GM18867 (cell line): ENCODE results near the gene TAF6.

Source experiments
- ATAC-seq: cut with Tn5 transposase; IDR thresholded peaks from one replicate; pipeline ENCODE4 v1.9.1; 2021; ENCODE audit warnings: mild to moderate bottlenecking, moderate library complexity; ENCODE audit not compliant: unreplicated experiment

Gene TAF6

DNA sequence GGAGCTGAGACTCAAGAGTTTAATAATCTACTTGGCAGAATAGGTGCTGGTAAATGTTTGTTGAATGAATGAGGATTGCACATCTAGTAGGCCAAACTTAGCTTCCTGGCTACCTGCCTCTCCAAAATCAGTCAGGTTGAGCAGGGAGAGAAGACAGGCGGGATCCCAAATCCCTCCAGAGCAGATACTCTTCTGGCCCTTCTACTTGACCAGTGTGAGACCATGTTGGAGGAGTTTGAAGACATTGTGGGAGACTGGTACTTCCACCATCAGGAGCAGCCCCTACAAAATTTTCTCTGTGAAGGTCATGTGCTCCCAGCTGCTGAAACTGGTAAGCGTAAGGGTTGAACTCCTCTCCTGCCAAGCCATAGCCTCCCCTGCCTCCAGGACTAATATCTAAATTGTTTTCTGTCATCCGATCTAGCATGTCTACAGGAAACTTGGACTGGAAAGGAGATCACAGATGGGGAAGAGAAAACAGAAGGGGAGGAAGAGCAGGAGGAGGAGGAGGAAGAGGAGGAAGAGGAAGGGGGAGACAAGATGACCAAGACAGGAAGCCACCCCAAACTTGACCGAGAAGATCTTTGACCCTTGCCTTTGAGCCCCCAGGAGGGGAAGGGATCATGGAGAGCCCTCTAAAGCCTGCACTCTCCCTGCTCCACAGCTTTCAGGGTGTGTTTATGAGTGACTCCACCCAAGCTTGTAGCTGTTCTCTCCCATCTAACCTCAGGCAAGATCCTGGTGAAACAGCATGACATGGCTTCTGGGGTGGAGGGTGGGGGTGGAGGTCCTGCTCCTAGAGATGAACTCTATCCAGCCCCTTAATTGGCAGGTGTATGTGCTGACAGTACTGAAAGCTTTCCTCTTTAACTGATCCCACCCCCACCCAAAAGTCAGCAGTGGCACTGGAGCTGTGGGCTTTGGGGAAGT lies 5.4 kb upstream of the TAF6 start:
- ATAC-seq = no peak

DNA sequence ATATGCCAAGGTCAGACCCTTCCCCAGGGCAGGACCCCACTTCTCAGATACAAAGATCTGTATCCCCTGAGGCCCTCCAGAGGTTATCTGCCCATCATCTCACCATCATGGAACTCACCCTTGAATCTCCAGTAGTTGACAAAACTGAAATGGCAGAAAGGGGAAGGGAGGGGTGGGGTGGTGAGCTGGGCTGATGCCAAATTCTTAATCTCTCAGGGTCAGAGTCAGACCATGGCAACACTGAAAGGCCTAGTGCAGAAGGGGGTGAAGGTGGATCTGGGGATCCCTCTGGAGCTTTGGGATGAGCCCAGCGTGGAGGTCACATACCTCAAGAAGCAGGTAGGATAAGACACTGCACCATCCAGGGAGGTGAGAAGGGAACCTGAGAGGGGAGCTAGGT lies 3.4 kb upstream of the TAF6 start:
- ATAC-seq = no peak

DNA sequence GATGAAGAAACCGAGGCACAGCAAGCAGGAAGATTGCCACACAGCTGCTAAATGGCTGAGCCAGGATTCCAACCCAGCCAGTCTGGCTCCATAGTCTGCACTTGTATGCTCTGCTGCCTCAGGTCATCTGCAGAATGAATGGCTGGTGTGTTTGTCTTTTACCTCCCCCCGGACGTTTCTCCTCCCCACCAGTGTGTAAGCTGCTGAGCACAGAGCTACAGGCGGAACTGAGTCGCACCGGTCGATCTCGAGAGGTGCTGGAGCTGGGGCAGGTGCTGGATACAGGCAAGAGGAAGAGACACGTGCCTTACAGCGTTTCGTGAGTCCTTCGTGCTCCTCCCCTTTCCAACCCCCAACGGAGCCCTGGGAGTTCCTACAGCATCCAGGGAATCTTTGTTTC lies 2.9 kb upstream of the TAF6 start:
- ATAC-seq = no peak

DNA sequence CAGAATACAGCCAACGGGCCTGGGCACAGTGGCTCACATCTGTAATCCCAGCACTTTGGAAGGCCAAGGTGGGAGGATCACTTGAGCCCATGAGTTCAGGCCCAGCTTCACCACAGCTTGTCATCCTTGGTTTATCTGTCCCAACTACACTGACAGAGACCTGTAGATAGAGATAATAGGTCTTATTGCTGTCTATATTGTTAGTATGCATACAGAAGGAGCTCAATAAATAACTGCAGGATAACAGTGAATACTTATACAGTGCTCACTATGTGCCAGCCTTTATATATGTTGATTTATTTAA lies 1.5 kb upstream of the TAF6 start:
- ATAC-seq = no peak

DNA sequence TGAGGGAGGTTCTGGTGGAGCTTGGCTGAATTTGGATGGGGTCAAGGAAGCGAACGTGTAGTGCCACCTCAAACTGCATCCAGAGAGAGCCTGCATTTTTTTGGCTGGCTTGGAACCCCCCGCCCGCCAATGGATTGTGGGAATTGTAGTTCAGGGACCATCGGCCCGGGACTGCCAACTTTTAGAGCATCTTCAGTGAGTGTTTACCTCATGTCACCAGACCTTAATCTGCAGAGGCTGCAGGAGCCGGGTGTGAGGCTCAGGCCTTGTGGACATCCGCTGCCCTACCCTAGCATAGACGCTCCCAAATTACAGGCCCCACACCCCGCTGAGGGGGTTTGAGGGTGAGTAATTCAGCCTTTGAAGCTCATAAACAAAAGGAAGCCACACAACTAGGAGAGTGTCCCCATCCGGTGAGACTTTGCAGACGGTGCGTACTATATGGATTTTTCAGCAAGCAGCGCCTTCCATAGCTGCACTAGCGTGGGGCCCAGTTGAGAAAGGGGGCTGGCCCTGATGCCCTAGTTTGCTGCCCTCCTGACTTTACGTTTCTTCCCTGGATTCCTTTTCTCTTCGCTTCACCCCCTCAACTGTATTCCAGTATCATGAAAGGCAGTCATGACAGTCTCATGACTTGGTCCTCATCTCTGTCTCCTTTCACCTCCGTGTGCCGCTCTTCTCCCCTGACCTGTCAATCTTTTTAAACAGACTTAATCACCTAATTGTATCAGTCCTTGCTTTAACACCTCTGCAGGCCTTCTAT lies 993 bp upstream of the TAF6 start:
- peak; percentile 33 for ATAC-seq

DNA sequence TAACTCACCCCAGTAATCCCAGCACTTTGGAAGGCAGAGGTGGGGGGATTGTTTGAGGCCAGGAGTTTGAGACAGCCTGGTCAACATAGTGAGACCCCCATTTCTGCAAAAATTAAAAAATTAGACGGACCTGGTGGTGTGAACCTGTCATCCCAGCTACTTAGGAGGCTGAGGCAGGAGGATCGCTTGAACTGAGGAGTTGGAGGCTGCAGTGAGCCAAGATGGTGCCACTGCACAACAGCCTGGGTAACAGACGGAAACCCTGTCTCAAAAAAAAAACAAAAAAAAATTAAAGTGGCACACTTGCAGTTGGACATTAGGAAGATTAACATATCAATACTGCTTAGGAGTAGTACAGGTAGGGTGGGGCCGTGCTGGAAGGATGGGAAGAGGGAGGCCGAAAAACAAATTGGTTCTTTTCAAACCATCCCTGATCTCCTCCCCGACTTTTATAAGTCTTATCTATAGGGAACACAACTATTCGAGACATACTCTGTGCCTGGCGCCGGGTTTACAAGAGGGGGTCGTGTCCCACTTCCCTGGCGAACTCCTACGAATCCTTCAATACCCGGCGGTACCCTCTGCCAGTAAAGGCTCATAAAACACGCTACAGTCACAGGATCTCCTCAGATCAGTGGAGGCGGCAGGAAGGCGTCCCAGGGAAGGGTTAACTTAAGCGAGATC lies 628 bp downstream of the TAF6 start:
- ATAC-seq = no peak

DNA sequence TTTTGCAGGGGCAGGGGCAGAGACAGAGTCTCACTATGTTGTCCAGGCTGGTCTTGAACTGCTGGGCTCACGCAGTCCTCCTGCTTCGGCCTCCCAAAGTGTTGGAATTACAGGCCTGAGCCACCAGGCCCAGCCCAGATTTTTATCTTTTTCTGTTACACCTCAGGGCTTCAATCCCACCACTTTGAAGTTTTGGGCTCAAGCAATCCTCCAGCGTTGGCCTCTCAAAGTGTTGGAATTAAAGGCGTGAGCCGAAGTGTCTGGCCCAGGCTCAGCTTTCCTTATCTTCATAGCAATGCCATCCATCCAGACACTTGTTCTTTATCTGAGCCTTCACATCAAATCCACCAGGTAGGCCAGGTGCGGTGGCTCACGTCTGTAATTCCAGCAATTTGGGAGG lies 4.1 kb downstream of the TAF6 start:
- ATAC-seq = no peak

DNA sequence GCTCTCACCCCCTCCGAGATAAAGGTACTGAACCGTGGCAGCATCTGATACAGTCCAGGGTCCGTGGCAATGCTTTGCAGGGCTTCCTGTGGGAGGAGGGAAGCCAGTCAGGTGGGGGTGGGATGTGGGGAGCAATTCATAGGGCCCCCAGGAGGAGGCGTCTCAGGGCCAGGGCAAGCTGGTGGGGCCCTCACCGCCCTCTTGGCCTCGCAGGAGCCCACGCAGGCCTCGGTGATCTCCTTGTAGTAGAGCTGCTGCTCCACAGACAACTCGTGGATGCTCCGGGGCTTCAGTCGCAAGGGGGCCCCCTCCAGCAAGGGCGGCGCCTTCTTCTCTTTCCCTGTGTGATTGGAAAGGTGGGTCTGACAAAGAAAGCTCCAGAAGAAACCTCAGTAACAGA lies 7.2 kb downstream of the TAF6 start:
- ATAC-seq = no peak

DNA sequence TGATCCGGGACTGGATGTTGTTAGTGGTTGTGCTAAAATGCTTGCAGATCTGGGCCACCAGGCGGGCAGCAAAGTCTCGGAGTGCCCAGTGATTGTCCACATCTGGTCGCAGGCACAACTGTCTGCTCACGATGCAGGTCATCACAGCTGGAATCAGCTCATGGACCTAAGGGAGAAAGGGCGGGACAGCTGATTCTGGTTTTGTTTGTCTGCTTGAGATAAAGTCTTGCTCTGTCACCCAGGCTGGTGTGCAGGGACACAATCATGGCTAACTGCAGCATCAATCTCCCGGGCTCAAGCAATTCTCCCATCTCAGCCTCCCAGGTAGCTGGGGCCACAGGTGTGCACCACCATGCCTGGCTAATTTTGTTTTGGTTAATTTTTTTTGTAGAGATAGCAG lies 8.0 kb downstream of the TAF6 start:
- ATAC-seq = no peak

DNA sequence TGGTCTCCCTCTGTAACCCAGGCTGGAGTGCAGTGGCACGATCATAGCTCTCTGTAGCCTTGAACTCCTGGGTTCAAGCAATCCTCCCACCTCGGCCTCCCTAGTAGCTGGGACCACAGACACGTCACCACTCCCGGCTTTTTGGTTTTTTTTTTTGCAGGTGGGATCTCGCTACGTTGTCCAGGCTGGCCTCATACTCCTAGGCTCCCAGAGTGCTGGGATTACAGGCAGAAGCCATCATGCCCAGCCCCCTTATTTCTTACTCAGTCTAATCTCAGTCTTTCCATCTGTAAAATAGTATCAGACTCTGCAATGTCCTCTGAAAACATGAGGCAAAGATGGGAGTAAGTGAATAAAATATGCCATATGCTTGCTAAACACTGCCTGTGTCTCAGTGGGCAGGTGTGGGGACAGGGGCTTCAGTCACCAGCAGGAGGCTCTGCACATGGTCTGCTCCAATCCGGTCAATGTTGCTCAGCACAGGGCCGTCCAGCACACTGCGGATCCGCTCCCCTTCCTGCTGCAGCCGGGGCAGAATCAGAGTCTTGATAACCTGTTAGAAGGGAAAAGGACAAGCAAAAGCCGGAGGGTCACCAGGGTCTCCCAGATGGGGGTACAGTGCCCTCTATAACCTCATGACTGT lies 9.5 kb downstream of the TAF6 start:
- no peak for ATAC-seq

DNA sequence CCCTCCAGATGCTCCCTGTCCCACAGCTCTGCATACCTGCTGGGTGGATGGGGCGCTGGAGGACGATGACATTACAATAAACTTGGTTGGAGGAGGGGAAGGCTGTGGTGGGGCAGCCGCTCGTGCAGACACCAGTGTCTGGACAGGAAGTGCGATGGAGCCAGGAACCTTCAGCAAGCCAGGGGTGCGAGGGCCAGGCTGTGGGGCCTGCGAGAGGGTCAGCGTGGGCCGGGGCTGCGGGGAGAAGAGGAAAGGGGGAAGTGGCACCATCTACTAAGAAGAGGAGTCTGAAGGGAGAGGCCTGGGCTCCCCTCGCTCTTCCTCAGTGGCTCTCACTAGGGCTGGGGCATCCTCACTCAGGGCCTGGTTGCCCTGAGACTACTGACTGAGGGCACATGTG lies 11.3 kb downstream of the TAF6 start:
- ATAC-seq = no peak

DNA sequence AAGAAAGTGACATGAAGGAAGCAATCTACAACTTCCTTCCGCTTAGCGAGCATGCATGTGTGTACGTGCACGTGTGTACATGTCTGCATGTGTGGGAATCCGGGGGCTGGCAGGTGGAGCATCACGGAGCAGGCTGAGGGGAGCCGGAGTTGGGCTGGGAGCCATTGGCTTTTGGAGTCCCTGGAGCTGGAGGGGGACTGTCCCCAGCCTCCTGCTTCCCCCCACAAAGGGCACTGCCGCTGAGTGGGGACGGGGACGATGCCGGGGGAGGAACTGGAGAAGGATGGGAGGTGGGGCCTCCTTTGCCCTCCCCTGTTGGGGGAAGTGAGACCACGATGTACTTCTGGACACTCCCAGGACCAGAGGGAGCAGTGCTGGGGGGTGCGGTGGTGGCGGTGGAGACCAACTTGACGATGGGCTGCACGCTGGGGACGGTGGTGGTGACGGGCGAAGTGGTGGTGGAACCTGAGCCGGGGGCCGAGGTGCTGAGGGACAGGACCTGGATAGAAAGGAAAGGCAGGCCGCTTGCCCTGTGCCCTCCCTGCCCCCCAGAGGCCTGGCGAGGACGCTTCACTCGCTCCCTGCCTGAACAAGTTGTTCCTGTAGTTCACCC lies 11.9 kb downstream of the TAF6 start:
- ATAC-seq = no peak

DNA sequence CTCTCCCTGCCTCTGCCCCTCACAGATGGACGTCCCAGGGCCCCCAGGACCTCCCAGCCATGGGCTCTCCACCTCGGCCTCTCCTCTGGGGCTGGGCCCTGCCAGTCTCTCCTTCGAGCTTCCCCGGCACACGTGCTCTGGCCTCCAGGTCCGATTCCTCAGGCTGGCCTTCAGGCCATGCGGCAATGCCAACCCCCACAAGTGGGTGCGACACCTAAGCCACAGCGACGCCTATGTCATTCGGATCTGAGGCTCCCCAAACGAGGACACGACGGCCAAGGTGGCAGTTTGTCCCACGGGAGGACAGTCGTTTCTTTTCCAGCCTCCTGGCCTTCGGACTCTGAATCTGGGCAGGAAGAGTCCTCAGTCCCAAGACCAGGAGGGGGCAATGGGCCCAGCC lies 12.5 kb downstream of the TAF6 start:
- no peak for ATAC-seq

DNA sequence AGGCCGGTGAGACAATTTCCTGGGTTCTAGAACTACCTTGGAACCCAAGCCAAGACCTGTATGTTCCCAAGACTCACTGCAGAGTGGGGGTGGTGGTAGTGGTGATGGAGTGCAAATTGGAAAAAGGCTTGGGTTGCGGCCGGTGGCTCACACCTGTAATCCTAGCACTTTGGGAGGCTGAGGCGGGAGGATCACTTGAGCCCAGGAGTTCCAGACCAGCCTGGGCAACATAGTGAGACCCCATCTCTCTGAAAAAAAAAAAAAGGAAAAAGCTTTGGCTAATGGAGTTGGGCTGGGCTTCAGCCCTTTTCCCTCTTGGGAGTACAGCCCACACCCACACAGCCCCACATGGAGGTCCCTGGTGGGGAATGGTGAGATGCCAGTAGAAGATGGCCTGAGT lies 13.6 kb downstream of the TAF6 start:
- ATAC-seq = no peak

DNA sequence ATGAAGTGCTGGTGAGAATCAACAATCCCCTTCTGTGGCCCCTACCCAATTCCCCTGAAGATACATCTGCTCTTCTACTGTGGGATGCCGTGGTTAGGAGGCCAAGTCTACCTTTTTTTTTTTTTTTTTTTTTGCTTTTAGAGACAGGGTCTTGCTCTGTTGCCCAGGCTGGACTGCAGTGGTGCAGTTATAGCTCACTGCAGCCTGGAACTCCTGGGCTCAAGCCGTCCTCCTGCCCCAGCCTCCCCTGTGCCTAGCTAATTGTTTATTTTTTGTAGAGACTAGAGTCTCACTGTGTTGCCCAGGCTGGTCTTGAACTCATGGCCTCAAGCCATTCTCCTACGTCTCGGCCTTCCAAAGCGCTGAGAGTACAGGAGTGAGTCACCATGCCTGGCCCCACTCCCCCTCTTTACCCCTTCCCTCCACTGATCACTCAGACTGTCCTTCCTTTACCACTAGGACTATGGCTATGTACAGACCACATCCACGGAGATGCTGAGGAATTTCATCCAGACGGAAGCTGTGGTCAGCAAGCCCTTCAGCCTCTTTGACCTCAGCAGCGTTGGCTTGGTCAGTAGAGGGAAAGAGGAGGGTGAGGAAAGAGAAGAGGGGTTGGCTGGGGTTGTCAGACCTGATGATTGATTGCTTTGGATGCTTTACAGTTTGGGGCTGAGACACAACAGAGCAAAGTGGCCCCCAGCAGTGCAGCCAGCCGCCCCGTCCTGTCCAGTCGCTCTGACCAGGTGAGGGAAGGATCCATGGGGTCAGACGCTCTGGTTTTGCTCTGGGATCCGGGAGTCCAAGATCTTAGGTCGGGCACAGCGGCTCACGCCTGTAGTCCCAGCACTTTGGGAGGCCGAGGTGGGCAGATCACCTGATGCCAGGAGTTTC lies 16.0 kb downstream of the TAF6 start:
- ATAC-seq = no peak

DNA sequence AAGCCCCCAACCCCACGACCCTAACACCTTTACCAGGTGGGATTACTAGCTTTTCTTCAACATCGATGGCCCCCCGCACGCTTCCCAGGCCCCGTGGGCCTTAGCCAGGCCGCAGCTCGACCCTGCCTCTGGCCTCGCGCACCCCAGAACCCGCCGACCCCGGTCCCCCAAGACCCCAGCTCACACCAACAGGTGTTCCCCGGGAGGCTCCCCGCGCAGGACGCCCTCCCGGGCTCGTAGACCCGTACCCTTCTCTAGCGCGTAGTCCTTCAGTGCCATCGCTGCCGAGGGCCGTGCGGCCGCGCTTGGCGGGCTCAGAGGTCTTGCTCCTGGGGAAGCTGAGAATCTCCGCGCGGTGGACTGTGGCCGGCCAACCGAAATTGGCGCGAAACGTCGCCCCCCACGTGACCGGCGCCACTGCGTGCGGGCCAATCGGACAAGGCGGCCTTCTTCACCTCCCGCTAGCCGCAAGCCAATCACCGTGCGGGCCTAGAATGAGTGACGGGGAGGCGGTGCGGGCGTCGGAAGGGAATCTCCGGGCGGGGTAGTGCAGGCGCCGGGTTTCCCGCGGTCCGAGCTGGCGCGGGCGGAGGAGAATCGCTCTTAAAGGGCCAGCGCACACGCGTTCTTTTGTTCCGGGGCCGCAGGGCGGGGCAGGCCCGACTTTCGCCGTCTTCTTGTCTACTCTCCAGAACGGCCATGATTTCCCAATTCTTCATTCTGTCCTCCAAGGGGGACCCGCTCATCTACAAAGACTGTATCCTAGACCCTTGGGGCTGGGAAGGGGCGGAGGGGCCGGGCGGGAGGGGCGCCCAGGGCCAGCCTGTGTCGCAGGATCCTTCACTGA lies 17.9 kb downstream of the TAF6 start, which contains the start of the genes AP4M1 and MCM7:
TSS of gene AP4M1 (plus strand) at position 628 of the 847 bp plus-strand sequence. CDS start at position 700, 72 bp downstream.
TSS of gene MCM7 (minus strand) at position 382 of the 847 bp plus-strand sequence. CDS start at position 279, 103 bp downstream.
- peak; percentile 79 for ATAC-seq

DNA sequence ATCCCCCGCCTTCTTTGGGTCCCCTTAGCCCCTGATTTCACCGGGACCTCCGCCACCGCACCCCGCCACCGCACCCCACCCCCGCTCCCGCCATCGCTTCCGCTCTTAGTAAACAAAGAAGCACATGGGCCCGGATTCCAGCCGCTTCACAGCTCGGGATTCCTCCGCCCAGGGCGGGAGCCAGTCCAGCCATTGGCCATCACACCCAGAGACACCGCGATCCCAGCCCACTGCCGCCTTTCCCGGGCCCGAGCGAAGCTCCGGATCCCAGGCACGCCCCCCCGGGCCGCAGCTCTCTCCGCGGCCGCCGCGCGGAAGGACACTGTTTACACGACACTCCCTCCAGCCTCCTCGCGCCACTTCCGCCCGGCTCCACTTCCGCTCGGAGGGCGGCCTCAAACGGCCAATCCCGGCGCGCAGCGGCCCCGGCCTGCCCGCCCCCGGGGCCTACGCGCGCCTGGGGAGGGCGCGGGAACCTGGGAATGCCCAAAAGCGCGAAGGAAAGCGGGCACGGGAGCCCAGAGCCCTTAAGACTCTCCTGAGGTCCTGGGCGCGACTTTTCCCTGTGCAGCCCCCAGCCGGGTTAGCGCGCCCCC lies 18.6 kb downstream of the TAF6 start:
- ATAC-seq = peak; percentile 58

DNA sequence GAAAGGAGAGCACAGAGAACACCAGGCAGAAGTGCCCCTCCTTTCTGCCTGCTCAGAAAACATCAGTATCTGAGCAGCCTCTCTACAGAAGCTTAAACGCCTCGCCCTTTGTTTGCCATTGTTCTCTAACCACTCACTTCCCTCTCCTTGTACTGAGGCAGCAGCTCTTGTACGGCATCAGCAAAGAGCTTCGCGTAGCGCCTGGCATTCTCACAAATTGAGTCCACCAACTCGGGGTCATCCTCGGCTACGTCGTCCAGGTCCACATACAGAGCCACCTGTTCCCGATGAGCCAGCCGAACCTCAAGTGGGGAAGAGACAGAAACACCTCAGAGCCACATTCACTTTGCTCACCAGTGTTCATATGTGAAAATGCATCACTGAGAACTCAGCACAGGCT lies 19.7 kb downstream of the TAF6 start:
- no peak for ATAC-seq
